GM13976 (cell line): ENCODE data around the gene OTX2.

Source experiments
- DNase-seq: peaks from one replicate; pipeline ENCODE4 v3.0.0; 2012; ENCODE audit warnings: low spot score
- in situ Hi-C: fragments of 300-500 bp; cut with MboI; formaldehyde crosslinking; loops from one replicate; pipeline ENCODE4 v1.12.0; 2022; ENCODE audit warnings: low sequenced_read_pairs, mixed read lengths, inconsistent platforms; ENCODE audit not compliant: unreplicated experiment
- TF ChIP-seq, protein P1 (sequence below): IDR thresholded peaks from 2 replicates; pipeline ENCODE4 v1.5.1; 2012; ENCODE audit warnings: borderline replicate concordance, mild to moderate bottlenecking; ENCODE audit not compliant: insufficient read depth; ENCODE audit errors: extremely low read depth, missing control alignments, control extremely low read depth

The OTX2 gene

DNA sequence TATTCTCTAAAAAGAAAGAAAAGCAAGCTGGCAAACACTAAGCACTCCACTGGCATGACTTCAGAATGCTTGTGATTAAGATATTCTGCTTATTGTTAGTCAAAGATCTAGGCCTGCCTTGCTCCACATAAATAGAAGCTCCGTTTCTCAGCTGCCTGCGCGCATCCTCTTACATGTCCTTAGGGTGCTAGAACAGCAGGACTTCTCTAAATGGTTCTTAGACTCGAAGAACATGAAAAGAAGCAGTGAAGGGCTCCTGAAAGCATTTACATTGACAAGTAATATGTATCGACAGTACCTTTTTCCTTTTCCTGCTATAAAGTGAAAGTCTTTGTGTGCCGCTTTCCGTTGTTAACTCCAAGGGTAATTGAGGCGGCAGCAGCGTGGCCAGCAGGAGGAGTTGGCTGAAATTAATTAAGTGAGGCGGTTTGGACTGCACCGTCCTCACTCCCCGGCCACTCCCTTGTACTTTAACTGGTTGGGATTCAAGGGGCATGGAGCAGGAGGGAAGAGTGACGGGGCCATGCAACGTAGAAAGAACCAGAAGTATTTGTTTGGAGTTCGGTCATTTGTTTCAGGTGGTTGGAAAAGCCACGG is 34.2 kb upstream of the OTX2 start:
- in situ Hi-C loops, result no loop called here
- TF ChIP-seq, protein P1, sequence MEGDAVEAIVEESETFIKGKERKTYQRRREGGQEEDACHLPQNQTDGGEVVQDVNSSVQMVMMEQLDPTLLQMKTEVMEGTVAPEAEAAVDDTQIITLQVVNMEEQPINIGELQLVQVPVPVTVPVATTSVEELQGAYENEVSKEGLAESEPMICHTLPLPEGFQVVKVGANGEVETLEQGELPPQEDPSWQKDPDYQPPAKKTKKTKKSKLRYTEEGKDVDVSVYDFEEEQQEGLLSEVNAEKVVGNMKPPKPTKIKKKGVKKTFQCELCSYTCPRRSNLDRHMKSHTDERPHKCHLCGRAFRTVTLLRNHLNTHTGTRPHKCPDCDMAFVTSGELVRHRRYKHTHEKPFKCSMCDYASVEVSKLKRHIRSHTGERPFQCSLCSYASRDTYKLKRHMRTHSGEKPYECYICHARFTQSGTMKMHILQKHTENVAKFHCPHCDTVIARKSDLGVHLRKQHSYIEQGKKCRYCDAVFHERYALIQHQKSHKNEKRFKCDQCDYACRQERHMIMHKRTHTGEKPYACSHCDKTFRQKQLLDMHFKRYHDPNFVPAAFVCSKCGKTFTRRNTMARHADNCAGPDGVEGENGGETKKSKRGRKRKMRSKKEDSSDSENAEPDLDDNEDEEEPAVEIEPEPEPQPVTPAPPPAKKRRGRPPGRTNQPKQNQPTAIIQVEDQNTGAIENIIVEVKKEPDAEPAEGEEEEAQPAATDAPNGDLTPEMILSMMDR, result no peak
- no peak for DNase-seq

DNA sequence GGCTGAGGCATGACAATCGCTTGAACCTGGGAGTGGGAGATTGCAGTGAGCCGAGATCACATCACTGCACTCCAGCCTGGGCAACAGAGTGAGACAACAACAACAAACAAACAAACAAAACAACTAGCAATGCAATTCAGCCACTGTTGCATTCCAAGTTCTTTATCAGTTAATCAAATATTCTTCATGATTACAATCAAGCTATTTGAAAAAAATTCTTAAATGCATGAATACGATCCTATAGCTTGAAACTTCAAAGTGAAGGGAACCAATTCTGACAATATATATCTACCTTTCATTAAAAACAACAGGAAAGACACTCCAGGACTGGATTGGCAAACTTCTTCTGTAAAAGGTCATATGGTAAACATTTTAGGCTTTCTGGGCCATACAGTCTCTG is 31.3 kb upstream of the OTX2 start:
- TF ChIP-seq, protein P1, result no peak
- DNase-seq, result no peak
- in situ Hi-C loops, result no loop called here

GRCh38 chr14:56840221-56840620 is 29.9 kb upstream of the OTX2 start:
- in situ Hi-C loops, result no loop called here
- TF ChIP-seq, protein P1, result no peak
- DNase-seq, result no peak

GRCh38 chr14:56829151-56829550 is 18.9 kb upstream of the OTX2 start:
- in situ Hi-C loops, result no loop called here
- TF ChIP-seq, protein P1, result no peak

GRCh38 chr14:56826214-56826613 is 15.9 kb upstream of the OTX2 start:
- in situ Hi-C loops, result no loop called here
- no peak for DNase-seq
- TF ChIP-seq, protein P1, result no peak

More at GRCh38 chr14:56829151-56829550, 18.9 kb upstream of the OTX2 start:
- DNase-seq, result no peak

GRCh38 chr14:56821805-56822610 is 11.7 kb upstream of the OTX2 start:
- no peak for DNase-seq
- TF ChIP-seq, protein P1, result no peak
- in situ Hi-C loops, result no loop called here
